ENCODE results near the gene DLD.
A peak's percentile ranks its signal among the peaks of the same experiment; 100 is the strongest.
"Not testable (repeated sequence)": the region's sequence is repeated elsewhere in the genome, so short reads cannot be mapped to it uniquely, and the experiment has no call there.

Gene DLD

GRCh38 chr7:107890962-107891635 is at the start of gene DLD:
Gene DLD, plus strand, starts transcription at chr7:107891183. Its CDS starts 68 bp downstream, at chr7:107891251.
- peak; percentile 95 for DNase-seq (ENCODE audit: low spot score)

GRCh38 chr7:107842213-107842612 is 48.8 kb upstream of the DLD start:
- DNase-seq (ENCODE audit: low spot score) = no peak

- DNase-seq (ENCODE audit: low spot score) = no peak
These were observed 47.8 kb upstream of the DLD start for GRCh38 chr7:107843184-107843583.

GRCh38 chr7:107846324-107846723 is 44.7 kb upstream of the DLD start:
- no peak for DNase-seq (ENCODE audit: low spot score)

GRCh38 chr7:107847168-107847835 is 43.7 kb upstream of the DLD start:
- no peak for DNase-seq (ENCODE audit: low spot score)

- not testable (repeated sequence) for DNase-seq (ENCODE audit: low spot score)
These were observed 43.2 kb upstream of the DLD start for GRCh38 chr7:107847836-107848175.

- DNase-seq (ENCODE audit: low spot score) = not testable (repeated sequence)
These were observed 42.8 kb upstream of the DLD start for GRCh38 chr7:107848211-107848610.

- DNase-seq (ENCODE audit: low spot score) = no peak
These were observed 40.8 kb upstream of the DLD start for GRCh38 chr7:107850216-107850615.

GRCh38 chr7:107850643-107851042 is 40.3 kb upstream of the DLD start:
- DNase-seq (ENCODE audit: low spot score) = no peak

GRCh38 chr7:107854454-107854853 is 36.5 kb upstream of the DLD start:
- DNase-seq (ENCODE audit: low spot score) = no peak

GRCh38 chr7:107854989-107855388 is 36.0 kb upstream of the DLD start:
- DNase-seq (ENCODE audit: low spot score) = no peak

GRCh38 chr7:107856806-107857540 is 34.0 kb upstream of the DLD start:
- DNase-seq (ENCODE audit: low spot score) = no peak

GRCh38 chr7:107857541-107857912 is 33.5 kb upstream of the DLD start:
- DNase-seq (ENCODE audit: low spot score) = no peak

- DNase-seq (ENCODE audit: low spot score) = no peak
These were observed 32.7 kb upstream of the DLD start for GRCh38 chr7:107858280-107858679.

GRCh38 chr7:107860279-107860961 is 30.6 kb upstream of the DLD start:
- no peak for DNase-seq (ENCODE audit: low spot score)

- DNase-seq (ENCODE audit: low spot score) = no peak
These were observed 29.9 kb upstream of the DLD start for GRCh38 chr7:107860981-107861652.

- DNase-seq (ENCODE audit: low spot score) = no peak
These were observed 24.8 kb upstream of the DLD start for GRCh38 chr7:107865956-107866775.

GRCh38 chr7:107867858-107868466 is 23.0 kb upstream of the DLD start:
- no peak for DNase-seq (ENCODE audit: low spot score)

- DNase-seq (ENCODE audit: low spot score) = no peak
These were observed 20.5 kb upstream of the DLD start for GRCh38 chr7:107870427-107871000.

GRCh38 chr7:107874111-107874510 is 16.9 kb upstream of the DLD start:
- DNase-seq (ENCODE audit: low spot score) = no peak

All from iPS-NIHi11 (cell line).